ENCODE results near the gene EXT2. TPM values are rescaled to one million over a fixed set of nuclear protein-coding genes. Genes with fewer than 3 reads are reported as not detected.

Gene EXT2
- total and polyA plus RNA-seq, 2 of the 13 experiments (the other 11 are each of a cell fraction or from before 2014, with no cell fraction given): 61.5 to 68.7 TPM

GRCh38 chr11:44095506-44096359 lies at the start of gene EXT2 (continued):
- TF ChIP-seq ZBTB37 (CRISPR knock-in tag; IDR thresholded peaks at IDR 0.05) (no peak), CSRNP1 (CRISPR knock-in tag; IDR thresholded peaks at IDR 0.05) (no peak), PLRG1 (conservative IDR thresholded peaks at IDR 0.05) (no peak), ZNF710 (CRISPR knock-in tag; IDR thresholded peaks at IDR 0.05; ENCODE audit: borderline replicate concordance) (no peak), TERF1 (CRISPR knock-in tag; IDR thresholded peaks at IDR 0.05) (no peak), MTA3 (CRISPR knock-in tag; IDR thresholded peaks at IDR 0.05) (no peak), CREM (IDR thresholded peaks at IDR 0.05) (no peak), CREM (CRISPR knock-in tag; IDR thresholded peaks at IDR 0.05) (no peak), BORCS8-MEF2B (CRISPR knock-in tag; IDR thresholded peaks at IDR 0.05) (peak; percentile 68), RBM39 (IDR thresholded peaks at IDR 0.05; ENCODE audit: low read depth, low read length, poor library complexity, severe bottlenecking) (no peak), ZNF589 (CRISPR knock-in tag; conservative IDR thresholded peaks at IDR 0.05) (no peak; the same call in 1 of the 2 replicates), ZNF747 (CRISPR knock-in tag; IDR thresholded peaks at IDR 0.05; ENCODE audit: borderline replicate concordance) (no peak), ZNF12 (CRISPR knock-in tag; IDR thresholded peaks at IDR 0.05) (no peak), ZNF570 (CRISPR knock-in tag; IDR thresholded peaks at IDR 0.05; ENCODE audit: borderline replicate concordance) (no peak), HMG20A (CRISPR knock-in tag; IDR thresholded peaks at IDR 0.05; ENCODE audit: borderline replicate concordance) (no peak), DPF2 (CRISPR knock-in tag; IDR thresholded peaks at IDR 0.05; ENCODE audit: borderline replicate concordance, low read depth) (no peak), CSRNP2 (CRISPR knock-in tag; conservative IDR thresholded peaks at IDR 0.05; ENCODE audit: low read depth) (no peak), ZNF704 (CRISPR knock-in tag; IDR thresholded peaks at IDR 0.05; ENCODE audit: borderline replicate concordance) (no peak)
